MM.1S (cell line): ENCODE results near the gene ASF1A.

Experiments used
- EZH2 ChIP-seq: fragments of 300-600 bp; sonication (generic); optimal IDR thresholded peaks from 2 replicates; pipeline ENCODE3; 2017; ENCODE audit warnings: low read depth, mild to moderate bottlenecking, antibody characterized with exemption, low read length, mixed read lengths
- EZH2phosphoT487 ChIP-seq: fragments of 300-600 bp; sonication (generic); IDR thresholded peaks from 2 replicates; pipeline ENCODE4 v1.6.1; 2018; ENCODE audit warnings: antibody characterized with exemption, low read length
- TF ChIP-seq, protein P1 (sequence below): fragments of 300-600 bp; sonication (generic); IDR thresholded peaks from 2 replicates; pipeline ENCODE4 v1.5.1; 2016; ENCODE audit warnings: antibody characterized with exemption, low read length, mixed read lengths

DNA sequence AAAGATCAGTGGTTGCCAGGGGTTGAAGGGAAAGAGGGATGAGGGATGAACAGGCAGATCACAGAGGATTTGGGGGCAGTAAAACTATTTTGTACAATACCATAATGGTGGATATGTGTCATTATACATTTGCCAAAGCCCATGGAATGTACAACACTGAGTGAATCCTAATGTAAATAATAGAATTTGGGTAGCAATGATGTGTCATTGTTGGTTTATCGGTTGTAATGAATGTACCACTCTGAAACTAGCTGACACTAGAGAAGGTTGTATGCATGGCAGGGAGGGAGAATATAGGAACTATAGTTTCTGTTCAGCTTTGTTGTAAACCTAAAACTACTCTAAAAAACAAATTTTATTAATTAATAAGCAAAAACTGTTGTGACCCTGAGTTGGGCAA lies 17.8 kb upstream of the ASF1A start:
- TF ChIP-seq, protein P1, sequence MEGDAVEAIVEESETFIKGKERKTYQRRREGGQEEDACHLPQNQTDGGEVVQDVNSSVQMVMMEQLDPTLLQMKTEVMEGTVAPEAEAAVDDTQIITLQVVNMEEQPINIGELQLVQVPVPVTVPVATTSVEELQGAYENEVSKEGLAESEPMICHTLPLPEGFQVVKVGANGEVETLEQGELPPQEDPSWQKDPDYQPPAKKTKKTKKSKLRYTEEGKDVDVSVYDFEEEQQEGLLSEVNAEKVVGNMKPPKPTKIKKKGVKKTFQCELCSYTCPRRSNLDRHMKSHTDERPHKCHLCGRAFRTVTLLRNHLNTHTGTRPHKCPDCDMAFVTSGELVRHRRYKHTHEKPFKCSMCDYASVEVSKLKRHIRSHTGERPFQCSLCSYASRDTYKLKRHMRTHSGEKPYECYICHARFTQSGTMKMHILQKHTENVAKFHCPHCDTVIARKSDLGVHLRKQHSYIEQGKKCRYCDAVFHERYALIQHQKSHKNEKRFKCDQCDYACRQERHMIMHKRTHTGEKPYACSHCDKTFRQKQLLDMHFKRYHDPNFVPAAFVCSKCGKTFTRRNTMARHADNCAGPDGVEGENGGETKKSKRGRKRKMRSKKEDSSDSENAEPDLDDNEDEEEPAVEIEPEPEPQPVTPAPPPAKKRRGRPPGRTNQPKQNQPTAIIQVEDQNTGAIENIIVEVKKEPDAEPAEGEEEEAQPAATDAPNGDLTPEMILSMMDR: no peak
- TF ChIP-seq EZH2phosphoT487 (no peak), EZH2 (no peak)
